T47D (cell line): ENCODE measurements around the gene DSCAML1.

Source experiments
- DNase-seq, 2 experiments: peaks; one replicate each; pipeline versions ENCODE4 v3.0.0 to v3.0.0-alpha.2; 2011 to 2012; ENCODE audit warnings: low read depth in 1 of 2, low spot score in 1 of 2
- JUND ChIP-seq: IDR thresholded peaks from 2 replicates; pipeline ENCODE4 v1.6.1; 2012; ENCODE audit warnings: low read depth
- in situ Hi-C: cut with HindIII; loops from 2 replicates; pipeline ENCODE4 v1.10.0; 2016; ENCODE audit warnings: low sequenced_read_pairs, low pct_unique_long_range_greater_than_20kb

Gene DSCAML1

GRCh38 chr11:117421476-117421875, 375.5 kb downstream of the DSCAML1 start:
- no peak for TF ChIP-seq JUND
- no peak for DNase-seq
- in situ Hi-C loops: no loop called here

- in situ Hi-C loops: no loop called here
- DNase-seq: no peak
- TF ChIP-seq JUND: no peak
These were observed 376.0 kb downstream of the DSCAML1 start for GRCh38 chr11:117421041-117421440.

GRCh38 chr11:117420598-117420997, 376.4 kb downstream of the DSCAML1 start:
- no peak for TF ChIP-seq JUND
- in situ Hi-C loops: no loop called here
- DNase-seq: no peak

- in situ Hi-C loops: no loop called here
- TF ChIP-seq JUND: no peak
These were observed 376.9 kb downstream of the DSCAML1 start for GRCh38 chr11:117420143-117420485.

GRCh38 chr11:117419482-117420142, 377.4 kb downstream of the DSCAML1 start:
- TF ChIP-seq JUND: no peak
- in situ Hi-C loops: no loop called here
- no peak for DNase-seq

More at GRCh38 chr11:117420143-117420485, 376.9 kb downstream of the DSCAML1 start:
- no peak for DNase-seq

- TF ChIP-seq JUND: no peak
- no peak for DNase-seq
- in situ Hi-C loops: no loop called here
These were observed 378.1 kb downstream of the DSCAML1 start for GRCh38 chr11:117418737-117419481.

GRCh38 chr11:117417856-117418255, 379.2 kb downstream of the DSCAML1 start:
- in situ Hi-C loops: no loop called here
- DNase-seq: no peak
- TF ChIP-seq JUND: no peak

GRCh38 chr11:117417342-117417741, 379.7 kb downstream of the DSCAML1 start:
- TF ChIP-seq JUND: no peak
- in situ Hi-C loops: no loop called here
- no peak for DNase-seq

GRCh38 chr11:117415358-117415896, 381.6 kb downstream of the DSCAML1 start:
- no peak for TF ChIP-seq JUND
- no peak for DNase-seq
- in situ Hi-C loops: no loop called here

- TF ChIP-seq JUND: no peak
- in situ Hi-C loops: no loop called here
- DNase-seq: no peak
These were observed 382.3 kb downstream of the DSCAML1 start for GRCh38 chr11:117414724-117415123.

GRCh38 chr11:117413616-117414015, 383.4 kb downstream of the DSCAML1 start:
- no peak for TF ChIP-seq JUND
- in situ Hi-C loops: no loop called here
- DNase-seq: no peak

GRCh38 chr11:117412653-117413275, 384.3 kb downstream of the DSCAML1 start:
- no peak for DNase-seq
- TF ChIP-seq JUND: no peak
- in situ Hi-C loops: no loop called here

GRCh38 chr11:117412176-117412575, 384.8 kb downstream of the DSCAML1 start:
- no peak for TF ChIP-seq JUND
- no peak for DNase-seq
- in situ Hi-C loops: no loop called here
